HepG2 (cell line): Measurements from ENCODE around the gene TREM1. TPM values are rescaled to one million over a fixed set of nuclear protein-coding genes. Genes with fewer than 3 reads are reported as not detected.

Source experiments
- CCDC6 ChIP-seq: sonication (generic); formaldehyde crosslinking; IDR thresholded peaks from 2 replicates; pipeline ENCODE4 v1.8.1; 2022; ENCODE audit warnings: mild to moderate bottlenecking, missing genetic modification reagents, moderate library complexity
- GATA4 ChIP-seq: sonication (generic); IDR thresholded peaks from 2 replicates; pipeline ENCODE4 v1.6.1; 2016; ENCODE audit warnings: antibody characterized with exemption, low read depth, borderline replicate concordance
- GATAD1 ChIP-seq: IDR thresholded peaks from 2 replicates; pipeline ENCODE4 v1.6.1; 2016; ENCODE audit warnings: missing genetic modification reagents, missing compliant biosample characterization
- MIER2 ChIP-seq: IDR thresholded peaks from 2 replicates; pipeline ENCODE4 v1.6.1; 2016; ENCODE audit warnings: missing biosample characterization, missing genetic modification reagents
- MLXIP ChIP-seq: sonication (generic); formaldehyde crosslinking; IDR thresholded peaks from 2 replicates; pipeline ENCODE4 v1.9.0; 2021; ENCODE audit warnings: missing genetic modification reagents, borderline replicate concordance
- MTA1 ChIP-seq: sonication (generic); formaldehyde crosslinking; IDR thresholded peaks from 2 replicates; pipeline ENCODE4 v1.4.0; 2020; ENCODE audit warnings: missing genetic modification reagents, mild to moderate bottlenecking, borderline replicate concordance
- NFE2L1 ChIP-seq: sonication (generic); formaldehyde crosslinking; IDR thresholded peaks from 2 replicates; pipeline ENCODE4 v1.4.0; 2020; ENCODE audit warnings: missing genetic modification reagents, mild to moderate bottlenecking, borderline replicate concordance
- SKIL ChIP-seq: sonication (generic); formaldehyde crosslinking; IDR thresholded peaks from 2 replicates; pipeline ENCODE4 v1.8.0; 2022; ENCODE audit warnings: missing genetic modification reagents, mild to moderate bottlenecking, moderate library complexity, borderline replicate concordance
- SMC3 ChIP-seq: IDR thresholded peaks from 2 replicates; pipeline ENCODE4 v1.6.1; 2011; ENCODE audit warnings: low read length, improper control_type of control experiment
- SOX13 ChIP-seq, 3 experiments: fragments of 450-650 bp in 1 of 3; sonication (generic) in 1 of 3; formaldehyde crosslinking in 1 of 3; IDR thresholded peaks in 2 of 3; conservative IDR thresholded peaks in 1 of 3; 2 replicates each; pipeline versions ENCODE4 v1.5.0 to v1.6.1; 2016 to 2020; ENCODE audit warnings: antibody characterized with exemption in 1 of 3, mild to moderate bottlenecking in 1 of 3, missing compliant biosample characterization in 1 of 3, missing genetic modification reagents in 1 of 3, moderate library complexity in 1 of 3
- TBL1XR1 ChIP-seq: fragments of 150-350 bp; IDR thresholded peaks from 2 replicates; pipeline ENCODE4 v1.6.1; 2014; ENCODE audit warnings: borderline replicate concordance, low read length; ENCODE audit not compliant: partially characterized antibody
- TCF12 ChIP-seq, 2 experiments: fragments of 450-650 bp in 1 of 2; sonication (generic) in 1 of 2; formaldehyde crosslinking in 1 of 2; IDR thresholded peaks; 2 replicates each; pipeline versions ENCODE4 v1.6.1 to v1.8.0; 2017 to 2022; ENCODE audit warnings: antibody characterized with exemption in 1 of 2, mild to moderate bottlenecking in 1 of 2, missing genetic modification reagents in 1 of 2, moderate library complexity in 1 of 2
- TFDP2 ChIP-seq: sonication (generic); formaldehyde crosslinking; IDR thresholded peaks from 2 replicates; pipeline ENCODE4 v1.4.0; 2020; ENCODE audit warnings: missing genetic modification reagents
- ZC3H13 ChIP-seq: sonication (generic); formaldehyde crosslinking; IDR thresholded peaks from 2 replicates; pipeline ENCODE4 v1.8.1; 2023; ENCODE audit warnings: mild to moderate bottlenecking, missing genetic modification reagents, moderate library complexity
- ZNF138 ChIP-seq: sonication (generic); formaldehyde crosslinking; IDR thresholded peaks from 2 replicates; pipeline ENCODE4 v1.5.0; 2020; ENCODE audit warnings: mild to moderate bottlenecking, low read depth, missing genetic modification reagents
- polyA plus RNA-seq, 8 experiments: library from polyadenylated mRNA; depleted of rRNA in 3 of 8; stranded (reverse) in 7 of 8; unstranded in 1 of 8; fragments of >200 nt; fragmentation: Illumina TruSeq in 4 of 8; extraction: Trizol in 4 of 8; gene quantifications; 2 replicates each; pipeline versions ENCODE4 v1.2.1 to v1.2.3, GENCODE V29; 2011 to 2016; ENCODE audit warnings: low read depth in 4 of 8, missing spikeins in 1 of 8, mixed read lengths in 1 of 8; ENCODE audit not compliant: insufficient read depth in 1 of 8
- total RNA-seq, 5 experiments: library from RNA; depleted of rRNA; stranded (reverse); fragments of >200 nt; fragmentation: Illumina TruSeq; extraction: Trizol; gene quantifications; 2 replicates each; pipeline ENCODE4 v1.2.3, GENCODE V29; 2016; ENCODE audit warnings: low read depth in 1 of 5
- TF ChIP-seq, protein P1 (sequence below): sonication (generic); formaldehyde crosslinking; IDR thresholded peaks from 2 replicates; pipeline ENCODE4 v1.5.0; 2020; ENCODE audit warnings: mild to moderate bottlenecking, missing genetic modification reagents

The TREM1 gene
- total and polyA plus RNA-seq, 2 of the 13 experiments (the other 11 are each of a cell fraction or from before 2014, with no cell fraction given): 0.49 TPM; not detected in 1

DNA sequence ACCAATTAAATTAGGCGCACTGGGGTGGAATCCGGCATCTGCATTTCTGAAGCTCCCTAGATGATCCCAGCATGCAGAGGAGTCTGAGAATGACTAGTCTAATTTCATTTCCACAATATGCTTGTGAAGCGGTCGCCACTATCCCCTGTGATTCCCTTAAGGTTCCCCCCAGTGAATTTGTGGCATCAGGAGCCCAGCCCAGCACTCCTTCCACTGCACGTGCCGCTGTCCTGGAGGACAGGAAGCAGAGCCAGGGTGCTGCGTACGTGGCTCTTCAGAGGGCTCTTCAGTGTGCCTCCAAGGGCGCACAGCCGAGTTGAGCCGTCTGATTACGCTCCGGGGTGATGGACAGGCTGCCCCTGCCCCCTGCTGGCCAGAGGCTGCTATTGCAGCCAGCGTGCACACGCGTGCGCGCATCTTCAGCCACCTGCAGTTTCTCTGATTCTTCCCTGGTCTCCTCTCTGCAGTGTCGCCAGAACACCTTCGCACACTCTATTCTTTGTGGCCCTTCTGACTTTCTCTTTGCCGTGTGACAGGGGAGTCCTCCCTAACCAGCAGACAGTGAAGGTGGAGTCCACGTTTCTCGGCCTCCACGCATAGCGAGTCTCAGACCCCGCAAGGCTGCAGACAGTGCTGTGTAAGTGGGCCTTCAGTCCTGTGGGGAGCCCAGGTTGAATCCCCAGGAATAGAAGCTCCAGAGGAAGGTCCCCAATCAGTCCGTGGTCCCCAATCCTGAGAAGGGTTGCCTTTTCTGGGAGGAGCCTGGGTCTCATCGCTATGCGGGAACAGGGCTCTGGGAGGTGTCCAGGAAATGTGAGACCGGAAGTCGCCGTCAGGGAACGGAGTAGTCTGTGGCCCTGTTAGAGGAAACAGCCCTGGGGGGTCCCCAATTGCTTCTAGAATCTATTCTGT lies 32.4 kb upstream of the TREM1 start (continued):
- TF ChIP-seq SKIL (CRISPR knock-in tag): peak; percentile 32; the same call in 1 of the 2 replicates
- 0 out of 2 replicates have a peak, but pooled peaks have one; percentile 26 for TF ChIP-seq ZNF138 (CRISPR knock-in tag)
- TF ChIP-seq GATAD1: peak; percentile 30; the same call in 1 of the 2 replicates
- TF ChIP-seq, protein P1, sequence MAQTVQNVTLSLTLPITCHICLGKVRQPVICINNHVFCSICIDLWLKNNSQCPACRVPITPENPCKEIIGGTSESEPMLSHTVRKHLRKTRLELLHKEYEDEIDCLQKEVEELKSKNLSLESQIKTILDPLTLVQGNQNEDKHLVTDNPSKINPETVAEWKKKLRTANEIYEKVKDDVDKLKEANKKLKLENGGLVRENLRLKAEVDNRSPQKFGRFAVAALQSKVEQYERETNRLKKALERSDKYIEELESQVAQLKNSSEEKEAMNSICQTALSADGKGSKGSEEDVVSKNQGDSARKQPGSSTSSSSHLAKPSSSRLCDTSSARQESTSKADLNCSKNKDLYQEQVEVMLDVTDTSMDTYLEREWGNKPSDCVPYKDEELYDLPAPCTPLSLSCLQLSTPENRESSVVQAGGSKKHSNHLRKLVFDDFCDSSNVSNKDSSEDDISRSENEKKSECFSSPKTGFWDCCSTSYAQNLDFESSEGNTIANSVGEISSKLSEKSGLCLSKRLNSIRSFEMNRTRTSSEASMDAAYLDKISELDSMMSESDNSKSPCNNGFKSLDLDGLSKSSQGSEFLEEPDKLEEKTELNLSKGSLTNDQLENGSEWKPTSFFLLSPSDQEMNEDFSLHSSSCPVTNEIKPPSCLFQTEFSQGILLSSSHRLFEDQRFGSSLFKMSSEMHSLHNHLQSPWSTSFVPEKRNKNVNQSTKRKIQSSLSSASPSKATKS (CRISPR knock-in tag): no peak
- TF ChIP-seq NFE2L1 (CRISPR knock-in tag): no peak
- TF ChIP-seq MIER2 (CRISPR knock-in tag): peak; percentile 22; the same call in 1 of the 2 replicates
- TF ChIP-seq CCDC6 (CRISPR knock-in tag): no peak
- peak; percentile 51; the same call in 1 of the 2 replicates for TF ChIP-seq TFDP2 (CRISPR knock-in tag)
- TF ChIP-seq TBL1XR1: no peak
- no peak for TF ChIP-seq SOX13 (IDR thresholded peaks at IDR 0.05)
- TF ChIP-seq SOX13 (CRISPR knock-in tag; conservative IDR thresholded peaks at IDR 0.05 in 1 of 2, IDR thresholded peaks at IDR 0.05 in 1 of 2): peak in 1 of 2 experiments; percentile 47; a peak in 2 of 4 replicates
- TF ChIP-seq MLXIP (CRISPR knock-in tag): no peak
- TF ChIP-seq TCF12 (IDR thresholded peaks at IDR 0.05): no peak
- TF ChIP-seq TCF12 (CRISPR knock-in tag; IDR thresholded peaks at IDR 0.05): no peak
- peak; percentile 66; the same call in 1 of the 2 replicates for TF ChIP-seq MTA1
- no peak for TF ChIP-seq ZC3H13 (CRISPR knock-in tag)
- no peak for TF ChIP-seq GATA4
- peak; percentile 37; the same call in 1 of the 2 replicates for TF ChIP-seq SMC3
